Measurements from ENCODE around the gene BIVM.

DNA sequence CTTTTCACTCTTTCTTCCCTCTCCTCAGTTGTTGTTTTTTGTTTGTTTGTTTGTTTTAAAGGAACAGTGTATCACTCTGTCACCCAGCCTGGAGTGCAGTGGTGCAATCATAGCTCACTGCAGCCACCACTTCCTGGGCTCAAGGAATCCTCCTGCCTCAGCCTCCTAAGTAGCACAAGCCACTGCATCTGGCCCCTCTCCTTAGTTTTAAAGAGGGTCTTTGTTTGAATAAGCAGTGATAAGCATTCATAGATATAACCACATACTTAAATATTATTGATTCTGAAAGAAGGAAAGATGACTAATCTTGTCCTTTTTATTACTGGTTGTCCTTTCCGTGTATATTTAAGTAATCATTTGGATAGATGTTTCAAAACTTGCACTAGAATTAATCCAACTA is 73.6 kb downstream of the BIVM start:
- TF ChIP-seq, protein P1, sequence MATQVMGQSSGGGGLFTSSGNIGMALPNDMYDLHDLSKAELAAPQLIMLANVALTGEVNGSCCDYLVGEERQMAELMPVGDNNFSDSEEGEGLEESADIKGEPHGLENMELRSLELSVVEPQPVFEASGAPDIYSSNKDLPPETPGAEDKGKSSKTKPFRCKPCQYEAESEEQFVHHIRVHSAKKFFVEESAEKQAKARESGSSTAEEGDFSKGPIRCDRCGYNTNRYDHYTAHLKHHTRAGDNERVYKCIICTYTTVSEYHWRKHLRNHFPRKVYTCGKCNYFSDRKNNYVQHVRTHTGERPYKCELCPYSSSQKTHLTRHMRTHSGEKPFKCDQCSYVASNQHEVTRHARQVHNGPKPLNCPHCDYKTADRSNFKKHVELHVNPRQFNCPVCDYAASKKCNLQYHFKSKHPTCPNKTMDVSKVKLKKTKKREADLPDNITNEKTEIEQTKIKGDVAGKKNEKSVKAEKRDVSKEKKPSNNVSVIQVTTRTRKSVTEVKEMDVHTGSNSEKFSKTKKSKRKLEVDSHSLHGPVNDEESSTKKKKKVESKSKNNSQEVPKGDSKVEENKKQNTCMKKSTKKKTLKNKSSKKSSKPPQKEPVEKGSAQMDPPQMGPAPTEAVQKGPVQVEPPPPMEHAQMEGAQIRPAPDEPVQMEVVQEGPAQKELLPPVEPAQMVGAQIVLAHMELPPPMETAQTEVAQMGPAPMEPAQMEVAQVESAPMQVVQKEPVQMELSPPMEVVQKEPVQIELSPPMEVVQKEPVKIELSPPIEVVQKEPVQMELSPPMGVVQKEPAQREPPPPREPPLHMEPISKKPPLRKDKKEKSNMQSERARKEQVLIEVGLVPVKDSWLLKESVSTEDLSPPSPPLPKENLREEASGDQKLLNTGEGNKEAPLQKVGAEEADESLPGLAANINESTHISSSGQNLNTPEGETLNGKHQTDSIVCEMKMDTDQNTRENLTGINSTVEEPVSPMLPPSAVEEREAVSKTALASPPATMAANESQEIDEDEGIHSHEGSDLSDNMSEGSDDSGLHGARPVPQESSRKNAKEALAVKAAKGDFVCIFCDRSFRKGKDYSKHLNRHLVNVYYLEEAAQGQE (IDR thresholded peaks at IDR 0.05; ENCODE audit: unreplicated experiment) = no peak
- TF ChIP-seq, protein P2, sequence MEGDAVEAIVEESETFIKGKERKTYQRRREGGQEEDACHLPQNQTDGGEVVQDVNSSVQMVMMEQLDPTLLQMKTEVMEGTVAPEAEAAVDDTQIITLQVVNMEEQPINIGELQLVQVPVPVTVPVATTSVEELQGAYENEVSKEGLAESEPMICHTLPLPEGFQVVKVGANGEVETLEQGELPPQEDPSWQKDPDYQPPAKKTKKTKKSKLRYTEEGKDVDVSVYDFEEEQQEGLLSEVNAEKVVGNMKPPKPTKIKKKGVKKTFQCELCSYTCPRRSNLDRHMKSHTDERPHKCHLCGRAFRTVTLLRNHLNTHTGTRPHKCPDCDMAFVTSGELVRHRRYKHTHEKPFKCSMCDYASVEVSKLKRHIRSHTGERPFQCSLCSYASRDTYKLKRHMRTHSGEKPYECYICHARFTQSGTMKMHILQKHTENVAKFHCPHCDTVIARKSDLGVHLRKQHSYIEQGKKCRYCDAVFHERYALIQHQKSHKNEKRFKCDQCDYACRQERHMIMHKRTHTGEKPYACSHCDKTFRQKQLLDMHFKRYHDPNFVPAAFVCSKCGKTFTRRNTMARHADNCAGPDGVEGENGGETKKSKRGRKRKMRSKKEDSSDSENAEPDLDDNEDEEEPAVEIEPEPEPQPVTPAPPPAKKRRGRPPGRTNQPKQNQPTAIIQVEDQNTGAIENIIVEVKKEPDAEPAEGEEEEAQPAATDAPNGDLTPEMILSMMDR (conservative IDR thresholded peaks at IDR 0.05; ENCODE audit: low read depth in 2 of 2) = no peak
- TF ChIP-seq CREB1 (CRISPR knock-in tag; IDR thresholded peaks at IDR 0.05; ENCODE audit: low read depth) (no peak), EZH2phosphoT487 (IDR thresholded peaks at IDR 0.05; ENCODE audit: unreplicated experiment) (no peak), EZH2 (IDR thresholded peaks at IDR 0.05; ENCODE audit: low read depth, unreplicated experiment) (no peak)
